Measurements from ENCODE around the gene OAS3.
"Not testable (repeated sequence)": the region's sequence is repeated elsewhere in the genome, so short reads cannot be mapped to it uniquely, and the experiment has no call there.

The OAS3 gene

DNA sequence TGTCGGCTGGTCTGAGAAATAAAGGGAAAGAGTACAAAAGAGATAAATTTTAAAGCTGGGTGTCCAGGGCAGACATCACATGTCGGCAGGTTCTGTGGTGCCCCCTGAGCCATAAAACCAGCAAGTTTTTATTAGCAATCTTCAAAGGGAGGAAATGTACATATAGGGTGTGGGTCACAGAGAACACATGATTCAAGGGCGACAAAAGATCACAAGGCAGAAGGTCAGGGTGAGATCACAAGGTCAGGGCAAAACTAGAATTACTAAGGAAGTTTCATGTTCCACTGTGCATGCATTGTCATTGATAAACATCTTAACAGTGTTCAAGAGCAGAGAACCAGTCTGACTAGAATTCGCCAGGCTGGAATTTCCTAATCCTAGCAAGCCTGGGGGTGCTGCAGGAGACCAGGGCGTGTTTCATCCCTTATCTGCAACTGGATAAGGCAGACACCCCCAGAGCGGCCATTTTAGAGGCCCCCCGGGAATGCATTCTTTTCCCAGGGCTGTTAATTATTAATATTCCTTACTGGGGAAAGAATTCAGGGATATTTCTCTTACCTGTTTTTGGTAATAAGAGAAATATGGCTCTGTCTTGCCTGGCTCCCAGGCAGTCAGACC lies 11.7 kb upstream of the OAS3 start:
- DNase-seq: not testable (repeated sequence)

DNA sequence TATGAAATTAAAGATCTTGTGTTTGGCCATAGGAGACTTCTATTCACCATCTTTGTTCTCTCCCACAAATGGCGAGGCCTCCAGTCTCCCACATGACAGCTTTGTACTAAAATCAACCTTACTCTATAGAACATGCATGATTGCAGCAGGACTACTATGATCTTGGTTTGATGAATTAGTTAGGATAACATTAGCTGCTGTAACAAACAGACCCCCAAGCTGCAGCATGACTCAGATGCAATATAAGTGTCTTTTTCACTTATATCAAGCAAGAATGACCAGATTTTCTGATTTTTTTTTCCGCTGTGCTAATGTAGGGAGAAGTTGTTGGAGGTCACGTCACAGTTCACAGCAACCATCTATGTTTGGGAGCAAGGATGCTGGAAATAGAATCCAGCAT lies 10.8 kb upstream of the OAS3 start:
- DNase-seq: no peak

DNA sequence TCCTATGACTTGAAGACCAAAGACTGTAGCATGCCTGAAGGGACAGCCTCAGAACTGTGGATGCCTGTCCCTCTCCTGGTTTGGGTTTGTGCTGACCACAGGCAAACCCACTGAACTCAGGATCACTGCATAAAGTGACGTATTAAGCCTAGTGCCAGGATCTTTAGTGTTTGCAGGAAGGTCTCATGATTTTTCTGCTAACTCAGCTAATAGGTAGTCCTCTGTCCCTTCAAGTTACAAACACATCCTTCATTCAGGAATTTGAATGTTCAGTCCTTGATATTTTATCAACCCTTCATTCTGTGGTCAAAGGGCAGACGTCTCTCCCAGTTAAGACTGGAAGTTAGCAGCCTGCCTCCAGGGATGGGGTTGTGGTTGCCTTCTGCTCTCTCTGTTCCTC lies 10.3 kb upstream of the OAS3 start:
- no peak for DNase-seq

DNA sequence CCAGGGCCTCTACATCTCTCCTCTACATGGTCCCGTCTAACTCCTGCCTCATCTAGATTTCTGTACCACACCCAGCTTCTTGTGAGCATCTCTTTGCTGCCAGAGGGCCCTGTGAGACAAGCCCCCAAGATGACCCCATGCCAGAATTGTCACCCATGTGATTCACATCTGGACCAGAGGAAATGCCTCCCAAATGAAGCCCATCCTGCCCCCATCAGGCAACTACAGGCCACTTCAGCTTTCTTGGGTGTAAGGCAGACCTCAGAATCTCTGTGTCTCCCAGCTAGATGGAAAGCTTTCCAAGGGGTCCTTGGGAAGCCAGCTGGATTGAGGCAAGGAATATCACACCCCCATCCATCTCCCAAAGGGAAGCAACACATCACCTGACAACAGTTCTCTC lies 9.3 kb upstream of the OAS3 start:
- no peak for DNase-seq

DNA sequence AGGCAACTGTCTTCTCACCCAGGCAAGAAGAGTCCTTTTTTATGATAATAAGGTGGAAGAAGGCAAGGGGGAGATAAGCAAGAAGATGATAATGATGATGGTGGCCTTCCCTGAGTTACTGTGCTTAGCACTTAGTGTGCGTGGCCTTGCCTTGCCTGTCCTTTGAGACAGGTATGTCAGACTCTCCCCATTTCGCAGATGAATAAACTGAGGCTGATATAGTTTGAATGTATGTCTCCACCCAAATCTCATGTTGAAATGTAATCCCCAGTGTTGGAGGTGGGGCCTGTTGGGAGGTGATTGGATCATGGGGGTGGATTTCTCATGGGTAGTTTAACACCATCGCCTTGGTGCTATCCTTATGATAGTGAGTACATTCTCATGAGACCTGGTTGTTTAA lies 8.6 kb upstream of the OAS3 start:
- DNase-seq: no peak

DNA sequence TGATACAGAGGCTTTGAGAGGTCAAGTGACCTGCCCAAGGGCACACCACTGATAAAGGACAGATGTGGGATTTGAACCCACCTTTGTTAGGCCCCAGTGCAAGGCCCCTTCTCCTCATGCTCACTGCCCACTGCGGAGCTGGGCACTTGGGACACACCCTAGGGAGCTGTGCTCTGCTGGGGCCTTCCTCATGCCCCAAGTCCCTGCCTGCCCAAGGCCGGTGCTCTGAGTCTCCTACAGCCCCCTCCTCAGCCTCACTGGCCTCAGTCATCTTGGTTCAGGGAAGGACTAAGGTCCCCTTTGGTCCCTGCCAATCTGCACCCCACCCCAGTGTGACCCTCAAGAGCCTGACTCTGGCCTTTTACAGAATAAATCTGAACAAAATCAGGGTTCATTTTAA lies 7.9 kb upstream of the OAS3 start:
- DNase-seq: no peak

DNA sequence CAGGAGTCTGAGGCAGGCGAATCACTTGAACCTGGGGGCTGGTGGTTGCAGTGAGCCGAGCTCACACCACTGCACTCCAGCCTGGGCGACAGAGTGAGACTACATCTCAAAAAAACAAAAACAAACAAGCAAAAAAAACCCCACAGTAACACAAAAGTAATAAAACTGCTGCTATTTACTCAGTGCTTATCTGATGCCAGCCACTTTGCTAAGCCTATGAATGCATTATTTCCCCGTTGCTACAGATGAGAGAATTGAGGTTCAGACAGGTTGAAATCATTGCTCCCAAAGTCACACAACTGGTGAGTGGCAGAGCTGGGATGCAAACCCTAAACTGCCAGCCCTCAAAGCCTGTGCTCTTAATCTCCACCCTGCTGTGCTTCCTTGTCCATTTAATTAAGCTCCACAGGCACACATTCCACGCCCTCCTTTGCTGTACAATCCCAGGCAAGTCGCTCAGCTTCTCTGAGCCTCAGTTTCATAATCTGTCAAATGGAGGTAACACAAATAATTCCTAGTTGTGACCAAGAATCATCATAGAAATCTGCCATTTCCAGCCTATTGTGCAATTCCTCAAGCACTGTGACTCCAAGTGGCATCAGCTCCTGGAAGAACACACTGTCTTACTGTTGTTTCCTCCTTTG lies 5.7 kb upstream of the OAS3 start:
- no peak for DNase-seq

DNA sequence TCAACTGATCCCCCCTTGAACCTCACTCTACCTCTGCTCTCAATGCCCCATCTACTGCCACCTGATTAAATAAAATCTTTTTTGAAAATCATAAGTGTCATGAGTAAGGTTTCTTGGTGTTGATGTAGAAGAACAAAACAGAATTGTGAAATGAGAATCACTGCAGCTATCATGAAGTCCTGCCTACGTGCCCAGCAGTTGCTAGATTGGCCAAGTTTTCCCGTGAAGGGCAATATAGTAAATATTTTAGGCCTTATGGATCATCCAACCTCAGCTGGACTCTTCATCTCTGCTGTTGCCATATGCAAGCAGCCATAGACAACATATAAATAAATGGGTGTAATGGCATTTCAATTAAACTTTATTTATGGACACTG lies 5.2 kb upstream of the OAS3 start:
- DNase-seq: no peak

DNA sequence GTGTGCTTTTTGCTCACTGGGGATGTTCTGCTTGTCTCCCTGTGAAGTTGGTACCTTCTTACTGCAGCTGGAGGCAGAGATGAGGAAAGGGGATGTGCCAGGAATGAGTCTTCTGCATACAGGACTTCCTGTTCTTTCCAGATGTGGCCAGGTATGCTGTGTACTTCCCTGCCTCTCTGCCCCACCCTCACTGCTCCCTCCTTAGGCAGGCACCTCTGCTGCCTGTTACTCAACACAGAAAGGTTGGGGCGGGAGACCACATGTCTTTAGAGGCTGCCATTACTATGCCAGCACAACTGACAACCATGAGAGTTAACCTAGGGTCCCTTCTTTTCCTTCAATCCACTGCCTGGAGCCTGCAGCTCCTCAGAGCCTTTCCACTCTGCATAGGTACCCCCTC lies 2.0 kb upstream of the OAS3 start:
- DNase-seq: no peak

DNA sequence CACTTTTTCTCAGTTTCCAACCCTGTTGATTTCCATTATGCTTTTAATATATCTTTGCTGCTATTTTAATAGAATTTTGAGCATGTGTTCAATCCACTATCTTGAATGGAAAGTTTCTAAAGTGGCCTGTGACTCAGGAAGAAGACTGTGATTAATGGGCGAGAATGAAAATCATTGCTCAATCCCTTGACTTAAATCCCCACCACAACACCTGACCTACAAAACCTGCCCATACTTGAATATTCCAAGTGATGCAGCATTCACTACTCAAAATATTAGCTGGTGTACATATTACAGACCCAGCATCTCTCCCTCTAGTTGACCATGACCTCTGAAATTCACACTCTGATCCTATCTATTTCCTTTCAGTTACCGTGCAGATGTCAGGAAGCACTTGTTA lies 1.3 kb upstream of the OAS3 start:
- DNase-seq: no peak

DNA sequence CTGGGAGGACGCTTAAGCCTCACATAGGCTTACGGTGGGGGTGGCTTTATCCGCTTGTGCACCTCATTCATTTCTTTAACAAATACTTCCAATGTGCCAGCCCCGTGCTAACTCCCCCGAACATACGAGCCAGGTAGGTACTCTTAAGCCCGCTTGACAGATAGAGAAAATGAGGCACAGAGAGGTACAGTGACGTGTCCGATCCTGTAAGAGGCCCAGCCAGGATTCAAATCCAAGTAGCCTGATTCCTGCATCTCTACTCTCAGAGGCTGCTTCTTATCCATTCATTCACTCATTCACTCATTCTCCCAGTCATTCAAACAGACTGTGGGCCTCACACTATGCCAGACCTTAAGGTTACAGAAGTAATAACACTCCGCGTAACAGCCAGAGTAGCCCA lies 477 bp downstream of the OAS3 start:
- no peak for DNase-seq

DNA sequence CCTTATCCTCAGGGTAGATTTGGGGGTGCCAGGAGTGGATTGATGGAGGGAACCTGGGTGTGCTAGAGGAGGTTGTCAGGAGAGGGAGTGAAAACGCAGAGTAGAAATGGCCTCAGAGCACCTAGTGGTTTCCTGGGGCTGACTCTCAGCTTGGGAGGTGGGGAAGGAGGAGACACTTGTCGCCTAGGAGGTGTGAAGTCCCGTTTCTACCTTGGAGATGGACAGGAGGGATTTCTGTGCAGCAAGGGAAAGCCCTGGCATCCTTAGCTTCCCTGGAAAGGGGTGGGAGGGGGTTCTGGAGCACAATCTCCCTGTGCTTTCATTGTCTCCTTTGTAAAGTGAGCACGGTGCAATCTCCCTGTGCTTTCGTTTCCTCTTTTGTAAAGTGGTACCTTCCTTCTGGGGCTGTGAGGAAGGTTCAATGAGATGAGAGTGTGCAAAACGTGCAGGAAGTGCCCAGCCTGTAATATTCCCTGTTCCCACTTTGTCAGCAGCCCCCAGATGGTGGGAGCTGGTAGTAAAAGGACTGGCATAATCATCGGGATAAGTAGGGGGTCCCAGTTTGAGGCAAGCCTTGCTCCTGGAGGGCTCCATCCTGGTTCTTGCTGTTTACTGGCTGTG lies 1.6 kb downstream of the OAS3 start:
- no peak for DNase-seq

DNA sequence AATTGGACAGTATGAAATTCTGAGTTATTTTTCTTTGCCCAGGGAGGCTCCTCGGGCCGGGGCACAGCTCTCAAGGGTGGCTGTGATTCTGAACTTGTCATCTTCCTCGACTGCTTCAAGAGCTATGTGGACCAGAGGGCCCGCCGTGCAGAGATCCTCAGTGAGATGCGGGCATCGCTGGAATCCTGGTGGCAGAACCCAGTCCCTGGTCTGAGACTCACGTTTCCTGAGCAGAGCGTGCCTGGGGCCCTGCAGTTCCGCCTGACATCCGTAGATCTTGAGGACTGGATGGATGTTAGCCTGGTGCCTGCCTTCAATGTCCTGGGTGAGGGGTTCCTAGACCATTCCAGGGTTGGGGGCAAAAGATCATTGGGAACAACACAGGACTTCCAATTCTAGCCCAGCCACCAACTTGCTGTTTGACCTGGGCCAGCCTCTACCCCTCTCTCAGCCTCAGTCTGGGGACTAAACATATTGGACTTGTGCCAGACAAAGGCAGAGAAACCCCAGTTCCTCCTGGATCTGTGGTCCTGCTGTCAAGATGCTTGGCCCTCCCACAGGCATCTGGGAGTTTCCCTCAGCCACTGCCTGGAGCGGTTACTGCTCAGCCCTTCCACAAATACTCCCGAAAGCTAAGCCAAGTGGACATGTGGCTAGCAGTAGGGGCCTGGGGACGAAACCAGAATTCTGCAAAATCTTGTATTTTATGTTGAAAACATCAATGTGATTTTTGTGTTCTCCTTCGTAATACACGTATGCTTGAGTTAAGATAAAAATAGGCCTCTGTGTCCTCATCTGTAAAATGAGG lies 3.5 kb downstream of the OAS3 start:
- no peak for DNase-seq

DNA sequence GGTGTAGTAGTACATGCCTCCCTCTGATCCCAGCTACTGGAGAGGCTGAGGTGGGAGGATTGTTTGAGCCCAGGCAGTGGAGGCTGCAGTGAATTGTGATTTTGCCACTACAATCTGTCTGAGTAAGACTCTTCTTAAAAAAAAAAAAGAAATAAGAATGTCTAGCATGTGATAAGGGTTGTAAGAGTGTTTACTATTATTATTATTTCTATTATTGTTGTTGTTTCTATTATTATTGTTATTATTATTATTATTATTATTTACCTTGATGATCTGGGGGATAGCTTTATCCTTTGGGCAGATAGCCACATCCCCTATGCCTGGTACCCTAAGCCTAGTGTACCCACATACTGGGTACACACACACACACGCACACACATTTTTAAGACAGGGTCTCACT lies 4.3 kb downstream of the OAS3 start:
- DNase-seq: no peak

DNA sequence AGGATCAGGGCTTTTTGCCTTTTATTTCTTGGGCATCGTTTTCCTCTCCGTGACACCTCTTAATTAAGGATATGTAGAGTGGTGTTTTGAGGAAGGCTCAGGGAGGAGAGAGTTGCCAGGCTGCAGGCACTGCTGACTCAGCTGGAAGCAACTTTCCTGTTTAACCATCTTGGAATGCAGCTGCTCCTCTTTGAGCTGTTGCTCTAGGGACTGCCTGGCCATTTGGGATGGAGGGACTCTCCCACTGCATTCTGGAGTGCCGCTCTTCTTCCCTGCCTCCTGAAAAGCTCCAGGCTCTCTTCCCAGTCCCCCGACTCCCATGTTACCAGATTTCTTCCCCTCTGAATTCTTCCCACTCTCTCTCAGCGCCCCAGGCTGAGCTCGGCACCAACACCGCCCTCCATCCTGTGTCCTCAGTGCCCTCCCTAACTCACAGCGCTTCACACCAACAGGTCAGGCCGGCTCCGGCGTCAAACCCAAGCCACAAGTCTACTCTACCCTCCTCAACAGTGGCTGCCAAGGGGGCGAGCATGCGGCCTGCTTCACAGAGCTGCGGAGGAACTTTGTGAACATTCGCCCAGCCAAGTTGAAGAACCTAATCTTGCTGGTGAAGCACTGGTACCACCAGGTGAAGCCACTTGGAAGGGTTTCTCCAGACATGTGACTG lies 5.9 kb downstream of the OAS3 start:
- no peak for DNase-seq

DNA sequence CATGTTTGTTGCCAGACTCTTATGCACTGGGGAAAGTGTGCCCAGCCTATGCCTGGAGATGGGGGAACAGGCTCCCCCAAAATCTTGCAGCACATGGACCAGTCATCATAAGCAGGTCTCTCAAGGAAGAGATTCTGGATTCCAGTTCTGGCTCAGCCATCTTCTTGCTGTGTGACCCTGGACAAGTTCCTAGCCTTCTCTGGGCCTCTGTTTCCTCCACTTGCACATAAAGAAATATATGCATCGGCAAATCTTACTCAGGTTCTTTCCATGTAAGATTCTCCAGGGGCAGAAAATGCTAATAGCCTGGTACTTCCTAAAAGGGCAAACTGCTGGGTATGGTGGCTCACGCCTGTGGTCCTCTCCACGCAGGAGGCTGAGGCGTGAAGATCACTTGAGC lies 7.2 kb downstream of the OAS3 start:
- DNase-seq: no peak

DNA sequence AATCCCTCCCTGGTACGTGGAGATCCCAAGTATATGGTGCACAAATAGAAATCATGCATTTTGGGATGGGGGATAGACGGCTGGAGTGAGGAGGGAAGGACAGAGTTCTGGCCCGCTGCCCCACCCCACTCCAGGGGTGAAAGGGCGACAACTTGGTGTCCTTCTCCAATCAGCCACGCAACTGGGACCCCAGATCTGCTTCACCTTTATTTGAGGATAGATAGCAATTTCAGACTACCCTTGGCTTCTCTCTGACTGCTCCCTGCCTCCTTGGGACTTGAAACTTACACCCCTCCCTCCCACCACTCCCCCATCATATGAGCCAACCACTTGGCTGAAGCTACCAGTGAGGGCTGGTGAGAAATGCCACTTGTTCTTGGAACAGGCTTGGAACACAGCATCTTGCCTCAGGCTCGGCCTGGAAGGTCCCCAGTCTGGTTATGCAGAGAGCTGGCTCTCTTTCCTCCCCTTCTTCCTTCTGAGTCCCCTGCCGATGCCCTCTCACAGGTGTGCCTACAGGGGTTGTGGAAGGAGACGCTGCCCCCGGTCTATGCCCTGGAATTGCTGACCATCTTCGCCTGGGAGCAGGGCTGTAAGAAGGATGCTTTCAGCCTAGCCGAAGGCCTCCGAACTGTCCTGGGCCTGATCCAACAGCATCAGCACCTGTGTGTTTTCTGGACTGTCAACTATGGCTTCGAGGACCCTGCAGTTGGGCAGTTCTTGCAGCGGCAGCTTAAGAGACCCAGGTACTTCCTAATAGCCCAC lies 8.1 kb downstream of the OAS3 start:
- no peak for DNase-seq

DNA sequence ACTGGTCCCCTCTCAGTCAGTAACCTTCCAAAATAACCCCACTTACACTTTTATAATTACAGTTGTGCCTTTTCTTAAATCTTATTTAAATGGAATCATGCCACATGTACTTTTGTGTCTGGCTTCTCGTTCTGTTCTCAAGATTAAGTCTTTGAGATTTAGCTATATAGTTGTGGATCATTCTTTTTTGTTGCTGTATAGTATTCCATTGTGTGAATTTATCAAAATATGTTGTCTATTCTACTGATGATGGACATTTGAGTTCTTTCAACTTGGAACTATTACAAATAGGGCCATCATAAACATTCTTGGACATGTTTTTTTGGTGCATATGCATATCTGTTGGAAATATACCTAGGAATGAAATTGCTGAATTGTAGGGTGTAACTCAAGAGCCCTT lies 9.0 kb downstream of the OAS3 start:
- DNase-seq: no peak

DNA sequence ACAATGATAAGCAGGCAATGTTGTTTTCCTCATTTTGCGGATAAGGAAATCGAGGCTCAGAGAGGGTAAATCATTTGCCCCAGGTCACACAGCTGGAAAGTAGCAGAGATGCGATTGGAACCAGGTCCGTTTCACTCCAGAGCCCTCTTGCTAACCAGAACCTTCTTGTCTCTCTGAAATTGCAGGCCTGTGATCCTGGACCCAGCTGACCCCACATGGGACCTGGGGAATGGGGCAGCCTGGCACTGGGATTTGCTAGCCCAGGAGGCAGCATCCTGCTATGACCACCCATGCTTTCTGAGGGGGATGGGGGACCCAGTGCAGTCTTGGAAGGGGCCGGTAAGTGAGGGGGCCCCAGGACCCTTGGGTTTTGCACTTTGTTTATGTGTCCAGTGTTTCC lies 9.5 kb downstream of the OAS3 start:
- DNase-seq: no peak

DNA sequence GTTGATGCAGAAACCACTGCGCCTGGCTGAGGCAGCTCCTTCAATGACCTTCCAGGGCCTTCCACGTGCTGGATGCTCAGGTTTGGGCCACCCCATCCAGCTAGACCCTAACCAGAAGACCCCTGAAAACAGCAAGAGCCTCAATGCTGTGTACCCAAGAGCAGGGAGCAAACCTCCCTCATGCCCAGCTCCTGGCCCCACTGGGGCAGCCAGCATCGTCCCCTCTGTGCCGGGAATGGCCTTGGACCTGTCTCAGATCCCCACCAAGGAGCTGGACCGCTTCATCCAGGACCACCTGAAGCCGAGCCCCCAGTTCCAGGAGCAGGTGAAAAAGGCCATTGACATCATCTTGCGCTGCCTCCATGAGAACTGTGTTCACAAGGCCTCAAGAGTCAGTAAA lies 10.5 kb downstream of the OAS3 start:
- DNase-seq: no peak

DNA sequence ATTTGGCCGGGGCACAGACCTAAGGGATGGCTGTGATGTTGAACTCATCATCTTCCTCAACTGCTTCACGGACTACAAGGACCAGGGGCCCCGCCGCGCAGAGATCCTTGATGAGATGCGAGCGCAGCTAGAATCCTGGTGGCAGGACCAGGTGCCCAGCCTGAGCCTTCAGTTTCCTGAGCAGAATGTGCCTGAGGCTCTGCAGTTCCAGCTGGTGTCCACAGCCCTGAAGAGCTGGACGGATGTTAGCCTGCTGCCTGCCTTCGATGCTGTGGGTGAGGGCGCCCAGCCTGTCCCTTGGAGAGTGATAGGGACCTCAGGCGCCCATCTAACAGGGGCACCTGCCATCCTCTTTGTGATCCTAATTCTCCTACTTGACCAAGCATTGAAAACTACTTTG lies 12.4 kb downstream of the OAS3 start:
- DNase-seq: no peak

DNA sequence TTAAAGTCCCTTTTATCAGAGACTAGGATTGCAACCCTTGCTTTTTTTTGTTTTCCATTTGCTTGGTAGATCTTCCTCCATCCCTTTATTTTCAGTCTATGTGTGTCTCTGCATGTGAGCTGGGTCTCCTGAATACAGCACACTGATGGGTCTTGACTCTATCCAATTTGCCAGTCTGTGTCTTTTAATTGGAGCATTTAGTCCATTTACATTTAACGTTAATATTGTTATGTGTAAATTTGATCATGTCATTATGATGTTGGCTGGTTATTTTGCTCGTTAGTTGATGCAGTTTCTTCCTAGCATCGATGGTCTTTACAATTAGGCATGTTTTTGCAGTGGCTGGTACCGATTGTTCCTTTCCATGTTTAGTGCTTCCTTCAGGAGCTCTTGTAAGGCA lies 18.9 kb downstream of the OAS3 start:
- DNase-seq: not testable (repeated sequence)

DNA sequence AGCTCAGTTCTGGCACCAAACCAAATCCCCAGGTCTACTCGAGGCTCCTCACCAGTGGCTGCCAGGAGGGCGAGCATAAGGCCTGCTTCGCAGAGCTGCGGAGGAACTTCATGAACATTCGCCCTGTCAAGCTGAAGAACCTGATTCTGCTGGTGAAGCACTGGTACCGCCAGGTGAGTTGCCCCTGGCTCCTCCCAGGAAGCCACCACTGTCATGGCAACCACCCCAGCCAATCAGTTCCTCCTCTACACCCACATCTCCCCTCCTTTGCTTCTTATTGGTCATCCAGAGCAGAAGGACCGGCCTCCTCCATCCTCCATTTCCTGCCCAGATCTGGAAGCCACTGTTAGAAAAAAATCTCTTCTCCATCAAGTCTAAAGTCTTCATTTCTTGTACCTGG lies 22.8 kb downstream of the OAS3 start:
- no peak for DNase-seq

All from NCI-H1092 (cell line).